CD4-positive, alpha-beta memory T cell (primary cell): ENCODE data around the gene PANK4. TPM values are rescaled to one million over a fixed set of nuclear protein-coding genes. Genes with fewer than 3 reads are reported as not detected.
"Not testable (repeated sequence)": the region's sequence is repeated elsewhere in the genome, so short reads cannot be mapped to it uniquely, and the experiment has no call there.

Experiments
- CTCF ChIA-PET: fragments of 350-600 bp; sonication (Branson Sonifier 250); formaldehyde crosslinking; loops from one replicate; lab custom pipeline; 2021; ENCODE audit warnings: inconsistent platforms; ENCODE audit not compliant: partially characterized antibody; lab: Charles Lee
- POLR2A ChIA-PET: fragments of 350-600 bp; sonication (Branson Sonifier 250); formaldehyde crosslinking; loops from one replicate; lab custom pipeline; 2021; ENCODE audit not compliant: partially characterized antibody; lab: Charles Lee
- DNase-seq, 5 donors: peaks; one replicate each; pipeline versions ENCODE4 v3.0.0 to v3.0.0-alpha.2; 2020 to 2022; ENCODE audit warnings: mixed read lengths in 1 of 5
- H3K27ac ChIP-seq: one replicate; pipeline ENCODE4 v1.7.0; 2013; ENCODE audit warnings: low read depth, low read length
- H3K27me3 ChIP-seq: 2 replicates; pipeline ENCODE4 v1.7.0; 2013; ENCODE audit warnings: mild to moderate bottlenecking, low read length, moderate library complexity; ENCODE audit not compliant: insufficient read depth
- H3K36me3 ChIP-seq: 2 replicates; pipeline ENCODE4 v1.7.0; 2013; ENCODE audit warnings: mild to moderate bottlenecking, low read length, moderate library complexity; ENCODE audit not compliant: insufficient read depth
- H3K4me1 ChIP-seq: 2 replicates; pipeline ENCODE4 v1.7.0; 2013; ENCODE audit warnings: mild to moderate bottlenecking, low read length, moderate library complexity; ENCODE audit not compliant: insufficient read depth
- H3K4me3 ChIP-seq, 2 donors: one replicate each; pipeline ENCODE4 v1.7.0; 2013; ENCODE audit warnings: low read length in 2 of 2, mild to moderate bottlenecking in 1 of 2
- H3K9me3 ChIP-seq, 2 donors: one replicate each; pipeline ENCODE4 v1.7.0; 2013; ENCODE audit warnings: low read length in 2 of 2, control low read depth in 1 of 2; ENCODE audit not compliant: control insufficient read depth in 1 of 2
- H3K27ac Mint-ChIP-seq, 7 donors: one replicate each; pipeline ENCODE4 v1.8.0; 2020 to 2021; ENCODE audit warnings: mixed read lengths in 7 of 7, mild to moderate bottlenecking in 6 of 7, inconsistent platforms in 3 of 7, moderate library complexity in 3 of 7
- H3K27me3 Mint-ChIP-seq, 2 donors: one replicate each; pipeline ENCODE4 v1.8.0; 2020 to 2021; ENCODE audit warnings: mixed read lengths in 2 of 2
- H3K36me3 Mint-ChIP-seq, 2 donors: one replicate each; pipeline ENCODE4 v1.8.0; 2020 to 2021; ENCODE audit warnings: mixed read lengths in 2 of 2, inconsistent platforms in 1 of 2, mild to moderate bottlenecking in 1 of 2
- H3K4me1 Mint-ChIP-seq, 4 donors: one replicate each; pipeline ENCODE4 v1.8.0; 2020 to 2021; ENCODE audit warnings: mixed read lengths in 4 of 4, mild to moderate bottlenecking in 1 of 4
- H3K4me3 Mint-ChIP-seq, 8 donors: one replicate each; pipeline ENCODE4 v1.8.0; 2020 to 2021; ENCODE audit warnings: mixed read lengths in 8 of 8, mild to moderate bottlenecking in 7 of 8, moderate library complexity in 6 of 8, inconsistent platforms in 3 of 8
- H3K9me3 Mint-ChIP-seq, 8 donors: one replicate each; pipeline ENCODE4 v1.8.0; 2020 to 2021; ENCODE audit warnings: mixed read lengths in 8 of 8, mild to moderate bottlenecking in 5 of 8, inconsistent platforms in 3 of 8, moderate library complexity in 1 of 8
- intact Hi-C: fragments of 100-400 bp; cut with micrococcal nuclease; formaldehyde crosslinking; loops from one replicate; pipeline ENCODE4 v1.15.1; 2023
- polyA plus RNA-seq, 2 donors: library from polyadenylated mRNA; unstranded; fragments of 300-500 nt; fragmentation: Illumina TruSeq; gene quantifications; one replicate each; pipeline ENCODE4 v1.2.3, GENCODE V29; 2021
- total RNA-seq, 2 experiments: library from RNA; stranded (reverse); gene quantifications; one replicate each; pipeline ENCODE4 v1.2.3, GENCODE V29; 2021

Gene PANK4
- total and polyA plus RNA-seq, 4 experiments from 2014 or later, result 10.6 to 93.7 (median 56.6) TPM

DNA sequence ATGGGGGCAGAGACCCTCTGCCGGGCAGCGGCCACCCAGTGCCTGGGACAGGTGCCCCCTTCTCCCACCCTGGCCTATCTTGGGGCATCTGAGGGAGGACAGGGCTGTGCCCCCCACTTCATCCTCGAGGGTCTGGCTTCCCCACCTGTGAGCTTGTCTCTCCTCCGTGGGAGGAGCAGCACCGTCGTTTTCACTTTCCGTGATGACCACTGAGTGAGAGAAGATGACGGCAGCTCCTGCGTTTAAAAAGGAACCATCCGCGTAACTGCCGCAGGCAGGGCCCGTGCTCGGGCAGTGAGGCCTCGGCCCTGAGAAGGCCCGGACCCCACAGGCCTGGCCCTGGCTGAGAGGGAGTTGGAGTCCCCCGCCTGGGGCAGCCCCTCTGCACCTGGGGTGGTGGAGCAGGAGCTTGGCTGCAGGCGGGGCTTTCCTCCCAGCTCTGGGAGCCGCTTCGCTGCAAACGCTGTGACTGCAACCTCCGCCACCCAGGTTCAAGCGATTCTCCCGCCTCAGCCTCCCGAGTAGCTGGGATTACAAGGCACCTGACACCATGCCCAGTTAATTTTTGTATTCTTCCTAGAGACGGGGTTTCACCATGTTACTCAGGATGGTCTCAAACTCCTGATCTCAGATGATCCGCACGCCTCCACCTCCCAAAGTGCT lies 23.1 kb upstream of the PANK4 start:
- peak overlapping the region; percentile 97 to 99 (median 98) for H3K27ac Mint-ChIP-seq
- peak in 1 of 5 donors; percentile 38 for DNase-seq
- H3K9me3 ChIP-seq, H3K36me3 Mint-ChIP-seq, H3K27me3 Mint-ChIP-seq, H3K9me3 Mint-ChIP-seq, H3K36me3 ChIP-seq, H3K27me3 ChIP-seq: not testable (repeated sequence)
- peak overlapping the region; percentile 98 for H3K27ac ChIP-seq
- peak overlapping the region in 2 of 8 donors; percentile 48 to 93 for H3K4me3 Mint-ChIP-seq
- POLR2A ChIA-PET, result interaction anchor here (0.6 to 10.5 kb wide), 10 partner anchors 7 to 294 kb away, joined by 3 to 367 read pairs (median 60); partner anchors contain the start of genes HES5, MORN1, PANK4 and PEX10
- peaks cover 7 to 44% (median 25%) of the 10 kb centered on the region in 4 donors for H3K4me1 Mint-ChIP-seq
- H3K4me3 ChIP-seq, result peak overlapping the region in 1 of 2 donors; percentile 49
- CTCF ChIA-PET, result interaction anchor here (1.4 to 3.5 kb wide), 5 partner anchors 12 to 130 kb away, joined by 3 to 40 read pairs (median 14); partner anchors contain the start of gene PANK4
- intact Hi-C loops, result loop anchor here (5.0 to 10.0 kb wide), 2 partner anchors 245 to 293 kb away; no protein-coding TSS in a partner anchor
- H3K4me1 ChIP-seq, result peaks cover 36% of the 10 kb centered on the region

DNA sequence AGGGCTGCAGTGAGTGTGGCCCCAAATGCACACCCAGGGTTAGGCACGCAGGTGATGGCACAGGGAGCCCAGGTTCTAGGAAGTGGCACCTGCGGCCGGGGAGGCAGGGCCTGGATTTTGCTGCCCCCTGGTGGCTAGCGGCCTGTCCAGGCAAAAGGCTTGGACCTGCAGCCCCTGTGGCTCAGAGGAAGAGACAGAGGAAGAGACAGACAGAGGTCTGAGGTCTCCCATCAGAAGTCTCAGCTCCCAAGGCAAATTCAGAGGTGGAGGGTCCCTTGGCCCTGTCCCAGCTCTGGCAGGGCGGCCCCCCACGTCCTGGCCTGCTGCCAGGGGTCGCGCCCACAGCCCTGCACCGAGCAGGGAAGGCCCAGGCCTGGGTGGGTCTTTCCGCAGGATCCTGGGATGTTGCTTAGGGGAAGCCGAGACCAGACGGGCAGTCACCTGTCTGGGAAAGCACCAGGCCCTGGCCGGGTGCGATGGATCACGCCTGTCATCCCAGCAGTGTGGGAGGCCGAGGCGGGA lies 21.7 kb upstream of the PANK4 start:
- H3K4me3 Mint-ChIP-seq, result peak overlapping the region; percentile 91 to 97 (median 92)
- ChIA-PET POLR2A (interaction anchor here (0.9 to 10.5 kb wide), 26 partner anchors 9 to 933 kb away, joined by 3 to 367 read pairs (median 8); partner anchors contain the start of genes FAAP20, HES5, MIB2 and MORN1), CTCF (interaction anchor here (0.5 to 3.8 kb wide), 17 partner anchors 8 to 353 kb away, joined by 3 to 85 read pairs (median 8); partner anchors contain the start of genes FAAP20, MORN1, PANK4 and PEX10)
- H3K27me3 ChIP-seq, result no peaks in the 10 kb centered on the region
- peak overlapping the region; percentile 97 to 99 (median 98) for H3K27ac Mint-ChIP-seq
- H3K36me3 Mint-ChIP-seq, result peaks cover 0 to 2% of the 10 kb centered on the region in 2 donors
- H3K4me3 ChIP-seq, result peak overlapping the region; percentile 78 to 80
- no peaks in the 10 kb centered on the region for H3K9me3 ChIP-seq
- DNase-seq, result peak; percentile 73 to 81 (median 78)
- peaks cover 0 to 2% (median 0%) of the 10 kb centered on the region in 8 donors for H3K9me3 Mint-ChIP-seq
- peaks cover 7 to 35% (median 20%) of the 10 kb centered on the region in 4 donors for H3K4me1 Mint-ChIP-seq
- H3K36me3 ChIP-seq, result no peaks in the 10 kb centered on the region
- peak overlapping the region; percentile 98 for H3K27ac ChIP-seq
- intact Hi-C loops, result loop anchor here (1.0 to 10.0 kb wide), 7 partner anchors 8 to 353 kb away; partner anchors contain the start of genes MORN1, PRXL2B, RER1 and TNFRSF14
- peaks cover 43% of the 10 kb centered on the region for H3K4me1 ChIP-seq
- no peaks in the 10 kb centered on the region for H3K27me3 Mint-ChIP-seq

DNA sequence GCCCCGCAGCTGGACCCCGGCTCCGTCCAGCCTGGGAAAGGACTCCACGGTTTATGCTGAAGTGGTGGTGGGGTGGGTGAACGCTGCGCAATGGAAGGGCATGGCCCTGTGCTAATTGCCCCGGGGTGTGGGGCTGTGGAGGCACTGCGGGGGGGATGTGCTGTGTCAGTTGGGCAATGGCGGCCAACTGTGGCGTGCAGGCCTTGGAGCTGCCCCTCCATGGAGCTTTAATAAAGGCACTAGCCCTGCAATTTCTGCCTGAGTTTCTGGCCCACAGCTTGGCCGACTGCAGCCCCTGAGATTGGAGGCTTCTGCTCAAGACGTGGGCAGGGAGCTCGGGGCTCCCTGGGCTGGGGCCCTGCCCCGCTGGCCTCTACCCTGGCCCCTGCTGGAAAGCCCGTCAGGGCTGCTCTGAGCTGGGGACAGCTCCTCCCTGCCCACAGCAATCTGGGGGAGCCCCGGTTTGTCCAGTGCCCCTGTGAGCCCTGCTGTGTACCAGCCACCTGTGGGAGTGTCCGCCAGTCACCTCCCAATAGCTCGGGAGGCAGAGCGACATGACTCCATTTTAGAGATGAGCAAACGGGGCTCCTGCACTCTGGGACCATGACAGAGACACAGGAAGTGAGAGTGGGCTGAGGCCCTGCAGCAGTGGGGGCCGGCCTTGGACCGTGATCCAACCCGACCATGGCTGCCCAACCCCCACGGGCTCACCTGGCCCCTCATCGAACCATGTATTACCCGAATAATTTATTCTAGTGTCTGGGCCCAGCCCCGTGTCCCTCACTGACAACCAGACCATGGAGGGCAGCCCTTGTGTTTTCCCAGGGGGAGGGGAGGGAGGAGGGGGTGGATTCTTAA lies 21.0 kb upstream of the PANK4 start:
- peak; percentile 44 to 64 (median 51) for DNase-seq
- CTCF ChIA-PET, result interaction anchor here (0.5 to 3.8 kb wide), 15 partner anchors 9 to 352 kb away, joined by 3 to 85 read pairs (median 8); partner anchors contain the start of genes FAAP20, MORN1, PANK4 and PEX10
- no peaks in the 10 kb centered on the region for H3K27me3 Mint-ChIP-seq
- H3K27ac Mint-ChIP-seq, result peak overlapping the region; percentile 96 to 99 (median 97)
- H3K36me3 ChIP-seq, result no peaks in the 10 kb centered on the region
- peaks cover 0 to 2% (median 0%) of the 10 kb centered on the region in 8 donors for H3K9me3 Mint-ChIP-seq
- peaks cover 0 to 2% of the 10 kb centered on the region in 2 donors for H3K36me3 Mint-ChIP-seq
- no peaks in the 10 kb centered on the region for H3K9me3 ChIP-seq
- H3K27ac ChIP-seq, result peak overlapping the region; percentile 98
- peaks cover 7 to 35% (median 20%) of the 10 kb centered on the region in 4 donors for H3K4me1 Mint-ChIP-seq
- intact Hi-C loops, result loop anchor here (1.0 to 10.0 kb wide), 9 partner anchors 9 to 352 kb away; partner anchors contain the start of genes MORN1, PANK4, PRXL2B and RER1
- POLR2A ChIA-PET, result interaction anchor here (0.7 to 10.5 kb wide), 30 partner anchors 8 to 932 kb away, joined by 3 to 367 read pairs (median 4); partner anchors contain the start of genes FAAP20, HES5, MIB2 and MORN1
- H3K27me3 ChIP-seq, result no peaks in the 10 kb centered on the region
- peak overlapping the region; percentile 91 to 97 (median 92) for H3K4me3 Mint-ChIP-seq
- H3K4me1 ChIP-seq, result peaks cover 43% of the 10 kb centered on the region
- peak overlapping the region; percentile 78 to 80 for H3K4me3 ChIP-seq

DNA sequence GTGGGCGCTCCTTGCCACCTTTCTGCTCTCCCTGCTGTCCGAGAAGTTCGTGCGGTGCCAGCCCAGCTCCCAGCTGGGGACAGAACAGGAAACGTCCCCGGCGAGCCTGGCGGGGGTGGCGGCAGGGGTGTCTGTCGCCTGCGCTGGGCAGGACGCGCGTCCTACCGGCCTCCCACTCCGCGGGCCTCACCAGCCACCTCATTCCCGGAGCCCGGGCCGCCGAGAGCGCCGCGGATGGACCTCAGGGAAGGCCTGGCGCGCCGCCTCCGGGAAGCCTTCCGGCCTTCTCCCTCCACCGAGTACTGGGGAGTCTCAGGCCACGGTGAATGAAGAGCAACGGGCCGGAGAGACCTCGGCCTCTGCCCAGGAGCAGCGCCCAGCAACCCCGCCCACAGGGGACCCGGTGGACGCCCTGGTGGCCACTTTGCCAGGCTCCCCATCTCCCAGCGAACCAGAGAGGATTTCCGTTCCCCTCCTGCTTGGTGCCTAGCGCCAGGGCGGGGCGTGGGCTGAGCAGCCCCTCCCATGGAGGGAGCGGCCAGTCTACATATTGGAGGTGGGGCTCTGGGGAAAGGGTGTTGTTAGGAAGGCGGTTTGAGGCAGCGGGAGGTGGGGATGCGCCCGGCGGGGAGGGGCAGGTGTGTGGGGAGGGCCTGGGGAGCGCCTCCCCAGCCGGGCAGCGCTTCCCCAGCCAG lies 20.3 kb upstream of the PANK4 start:
- Mint-ChIP-seq H3K27me3 (no peaks in the 10 kb centered on the region), H3K4me1 (peaks cover 7 to 36% (median 22%) of the 10 kb centered on the region in 4 donors), H3K36me3 (peaks cover 0 to 2% of the 10 kb centered on the region in 2 donors), H3K27ac (peak overlapping the region; percentile 96 to 99 (median 97)), H3K4me3 (peak overlapping the region; percentile 91 to 97 (median 92)), H3K9me3 (peaks cover 0 to 2% (median 0%) of the 10 kb centered on the region in 8 donors)
- POLR2A ChIA-PET, result interaction anchor here (0.7 to 10.5 kb wide), 25 partner anchors 10 to 413 kb away, joined by 3 to 367 read pairs (median 7); partner anchors contain the start of genes FAAP20, HES5, MORN1 and PANK4
- no peaks in the 10 kb centered on the region for H3K36me3 ChIP-seq
- peak; percentile 81 to 94 (median 88) for DNase-seq
- no peaks in the 10 kb centered on the region for H3K27me3 ChIP-seq
- peaks cover 43% of the 10 kb centered on the region for H3K4me1 ChIP-seq
- H3K9me3 ChIP-seq, result no peaks in the 10 kb centered on the region
- CTCF ChIA-PET, result interaction anchor here (0.8 to 3.8 kb wide), 14 partner anchors 10 to 351 kb away, joined by 3 to 85 read pairs (median 14); partner anchors contain the start of genes FAAP20, PANK4, PEX10 and TNFRSF14
- intact Hi-C loops, result loop anchor here (1.0 to 10.0 kb wide), 5 partner anchors 20 to 413 kb away; partner anchors contain the start of gene PANK4
- peak overlapping the region; percentile 98 for H3K27ac ChIP-seq
- peak overlapping the region; percentile 78 to 80 for H3K4me3 ChIP-seq

DNA sequence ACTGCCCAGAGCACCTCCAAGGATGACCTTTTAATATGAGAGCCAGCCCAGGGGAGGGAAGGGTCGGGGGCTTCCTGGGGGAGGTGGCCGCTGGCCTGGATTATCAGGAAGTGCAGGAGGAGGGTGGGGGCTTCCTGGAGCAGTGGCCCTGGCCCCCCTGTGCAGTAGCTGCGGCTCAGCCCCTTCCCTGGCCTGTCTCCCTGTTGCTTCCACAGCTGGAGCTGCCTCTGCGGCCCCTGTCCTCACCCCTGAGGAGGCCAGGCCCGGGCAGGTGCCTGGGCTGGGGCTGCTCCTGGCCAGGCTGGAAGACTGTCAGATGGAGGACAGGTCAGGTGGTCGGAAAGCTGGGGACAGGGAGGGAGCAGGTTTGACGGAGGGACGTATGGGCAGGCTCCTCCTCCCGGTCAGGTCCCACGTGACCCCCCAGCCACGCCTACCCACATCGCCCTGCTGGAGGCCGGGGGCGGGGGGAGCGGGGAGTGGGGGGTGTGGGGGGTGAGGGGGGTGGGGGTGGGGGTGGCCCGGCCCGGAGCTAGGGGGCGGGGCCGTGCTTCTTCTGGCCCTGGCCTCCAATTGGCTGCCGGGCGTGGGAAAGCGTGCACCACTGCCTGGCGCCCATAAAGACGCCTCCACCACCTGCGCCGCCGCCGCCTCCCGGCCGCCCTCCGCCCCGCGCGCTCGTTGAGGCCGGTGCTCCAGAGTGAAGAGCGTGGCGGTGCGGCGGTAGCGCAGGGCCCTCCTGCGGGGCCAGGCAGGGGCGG lies 19.5 kb upstream of the PANK4 start:
- H3K27me3 ChIP-seq, result no peaks in the 10 kb centered on the region
- peaks cover 0 to 1% of the 10 kb centered on the region in 2 donors for H3K27me3 Mint-ChIP-seq
- H3K4me1 ChIP-seq, result peaks cover 48% of the 10 kb centered on the region
- H3K4me3 ChIP-seq, result peak overlapping the region; percentile 78 to 80
- H3K36me3 ChIP-seq, result no peaks in the 10 kb centered on the region
- ChIA-PET CTCF (interaction anchor here (0.8 to 3.8 kb wide), 6 partner anchors 11 to 133 kb away, joined by 3 to 85 read pairs (median 9); partner anchors contain the start of gene PEX10), POLR2A (interaction anchor here (0.6 to 10.5 kb wide), 17 partner anchors 11 to 953 kb away, joined by 3 to 367 read pairs (median 7); partner anchors contain the start of genes FAAP20, HES5, MORN1 and PANK4)
- peak; percentile 89 to 92 (median 90) for DNase-seq
- peaks cover 8 to 39% (median 20%) of the 10 kb centered on the region in 4 donors for H3K4me1 Mint-ChIP-seq
- H3K9me3 Mint-ChIP-seq, result peaks cover 0 to 2% (median 0%) of the 10 kb centered on the region in 8 donors
- H3K9me3 ChIP-seq, result no peaks in the 10 kb centered on the region
- H3K27ac Mint-ChIP-seq, result peak overlapping the region in 6 of 7 donors; percentile 9 to 99 (median 97)
- peak overlapping the region; percentile 98 for H3K27ac ChIP-seq
- intact Hi-C loops, result loop anchor here (1.0 to 10.0 kb wide), 4 partner anchors 241 to 413 kb away; no protein-coding TSS in a partner anchor
- peaks cover 0 to 2% of the 10 kb centered on the region in 2 donors for H3K36me3 Mint-ChIP-seq
- peak overlapping the region; percentile 43 to 97 (median 92) for H3K4me3 Mint-ChIP-seq
